ENCODE data around the gene PRTG.

The PRTG gene

GRCh38 chr15:55661428-55661827 is 81.5 kb downstream of the PRTG start:
- H3K9ac ChIP-seq (ENCODE audit: low read length) = no peak overlapping the region
- H3K79me1 ChIP-seq (replicated peaks; ENCODE audit: low read length, poor library complexity, severe bottlenecking) = peaks cover 2% of the 10 kb centered on the region
- no peak overlapping the region for H2BK120ac ChIP-seq (ENCODE audit: low read depth, low read length)
- DNase-seq = peak; percentile 44
- no peak overlapping the region for H2AFZ ChIP-seq (ENCODE audit: low read depth, low read length)
- H3K4me1 ChIP-seq (ENCODE audit: control insufficient read depth, insufficient read depth, low read depth, low read length) = no peaks in the 10 kb centered on the region
- no peak overlapping the region for H2BK5ac ChIP-seq (ENCODE audit: low read depth, low read length, poor library complexity, severe bottlenecking)
- H3K36me3 ChIP-seq (ENCODE audit: control insufficient read depth in 1 of 2, insufficient read depth in 2 of 2, low read depth in 1 of 2, low read length in 2 of 2) = no peaks in the 10 kb centered on the region
- H3K4me2 ChIP-seq (ENCODE audit: low read length, poor library complexity, severe bottlenecking) = no peak overlapping the region
- no peak overlapping the region for H3K23ac ChIP-seq (ENCODE audit: low read length in 2 of 2)
- H3K14ac ChIP-seq (ENCODE audit: low read length in 2 of 2) = no peak overlapping the region
- no peak overlapping the region for H3K27ac ChIP-seq (ENCODE audit: low read length, poor library complexity, severe bottlenecking)
- H2BK12ac ChIP-seq (ENCODE audit: low read length in 2 of 2) = no peak overlapping the region
- H3K27me3 ChIP-seq (ENCODE audit: control insufficient read depth in 1 of 2, insufficient read depth in 1 of 2, low read length in 2 of 2) = no peaks in the 10 kb centered on the region
- no peak overlapping the region for H3K4ac ChIP-seq (ENCODE audit: low read depth in 1 of 2, low read length in 2 of 2)
- H2AK5ac ChIP-seq (ENCODE audit: low read length, severe bottlenecking) = no peak overlapping the region
- H3K4me3 ChIP-seq (ENCODE audit: insufficient read depth in 1 of 2, low read depth in 1 of 2, low read length in 2 of 2) = no peak overlapping the region
- H4K8ac ChIP-seq (ENCODE audit: low read length) = no peak overlapping the region
- H2BK15ac ChIP-seq (ENCODE audit: low read depth, poor library complexity, severe bottlenecking) = no peak overlapping the region
- no peak overlapping the region for H4K91ac ChIP-seq (ENCODE audit: low read length)
- no peaks in the 10 kb centered on the region for H3K9me3 ChIP-seq (ENCODE audit: control insufficient read depth, low read length)
- H3K18ac ChIP-seq (ENCODE audit: low read depth in 1 of 2, low read length in 2 of 2) = no peak overlapping the region

GRCh38 chr15:55660153-55660552 is 82.8 kb downstream of the PRTG start:
- Histone ChIP-seq H3K27ac (ENCODE audit: low read length, poor library complexity, severe bottlenecking) (no peak overlapping the region), H3K4me2 (ENCODE audit: low read length, poor library complexity, severe bottlenecking) (no peak overlapping the region), H2BK12ac (ENCODE audit: low read length in 2 of 2) (no peak overlapping the region), H3K18ac (ENCODE audit: low read depth in 1 of 2, low read length in 2 of 2) (no peak overlapping the region), H3K23ac (ENCODE audit: low read length in 2 of 2) (no peak overlapping the region), H3K14ac (ENCODE audit: low read length in 2 of 2) (no peak overlapping the region), H3K36me3 (ENCODE audit: control insufficient read depth in 1 of 2, insufficient read depth in 2 of 2, low read depth in 1 of 2, low read length in 2 of 2) (no peaks in the 10 kb centered on the region), H3K4me3 (ENCODE audit: insufficient read depth in 1 of 2, low read depth in 1 of 2, low read length in 2 of 2) (no peak overlapping the region), H2BK5ac (ENCODE audit: low read depth, low read length, poor library complexity, severe bottlenecking) (no peak overlapping the region), H3K4me1 (ENCODE audit: control insufficient read depth, insufficient read depth, low read depth, low read length) (no peaks in the 10 kb centered on the region), H3K27me3 (ENCODE audit: control insufficient read depth in 1 of 2, insufficient read depth in 1 of 2, low read length in 2 of 2) (no peaks in the 10 kb centered on the region), H2BK120ac (ENCODE audit: low read depth, low read length) (no peak overlapping the region), H3K79me1 (replicated peaks; ENCODE audit: low read length, poor library complexity, severe bottlenecking) (no peaks in the 10 kb centered on the region), H4K91ac (ENCODE audit: low read length) (no peak overlapping the region), H3K9ac (ENCODE audit: low read length) (no peak overlapping the region), H4K8ac (ENCODE audit: low read length) (no peak overlapping the region), H2AK5ac (ENCODE audit: low read length, severe bottlenecking) (no peak overlapping the region), H2BK15ac (ENCODE audit: low read depth, poor library complexity, severe bottlenecking) (no peak overlapping the region), H3K9me3 (ENCODE audit: control insufficient read depth, low read length) (no peaks in the 10 kb centered on the region), H3K4ac (ENCODE audit: low read depth in 1 of 2, low read length in 2 of 2) (no peak overlapping the region), H2AFZ (ENCODE audit: low read depth, low read length) (no peak overlapping the region)
- DNase-seq = no peak
- WGBS = 90% methylated on average over 2 of the region's 5 CpGs

- Histone ChIP-seq H3K4me3 (ENCODE audit: insufficient read depth in 1 of 2, low read depth in 1 of 2, low read length in 2 of 2) (no peak overlapping the region), H3K9me3 (ENCODE audit: control insufficient read depth, low read length) (no peaks in the 10 kb centered on the region), H2BK12ac (ENCODE audit: low read length in 2 of 2) (no peak overlapping the region), H3K18ac (ENCODE audit: low read depth in 1 of 2, low read length in 2 of 2) (no peak overlapping the region), H3K79me1 (replicated peaks; ENCODE audit: low read length, poor library complexity, severe bottlenecking) (no peaks in the 10 kb centered on the region), H3K36me3 (ENCODE audit: control insufficient read depth in 1 of 2, insufficient read depth in 2 of 2, low read depth in 1 of 2, low read length in 2 of 2) (no peaks in the 10 kb centered on the region), H3K27ac (ENCODE audit: low read length, poor library complexity, severe bottlenecking) (no peak overlapping the region), H2AK5ac (ENCODE audit: low read length, severe bottlenecking) (no peak overlapping the region), H2BK15ac (ENCODE audit: low read depth, poor library complexity, severe bottlenecking) (no peak overlapping the region), H3K27me3 (ENCODE audit: control insufficient read depth in 1 of 2, insufficient read depth in 1 of 2, low read length in 2 of 2) (no peaks in the 10 kb centered on the region), H4K8ac (ENCODE audit: low read length) (no peak overlapping the region), H3K4me1 (ENCODE audit: control insufficient read depth, insufficient read depth, low read depth, low read length) (no peaks in the 10 kb centered on the region), H2AFZ (ENCODE audit: low read depth, low read length) (no peak overlapping the region), H2BK5ac (ENCODE audit: low read depth, low read length, poor library complexity, severe bottlenecking) (no peak overlapping the region), H3K4me2 (ENCODE audit: low read length, poor library complexity, severe bottlenecking) (no peak overlapping the region), H4K91ac (ENCODE audit: low read length) (no peak overlapping the region), H2BK120ac (ENCODE audit: low read depth, low read length) (no peak overlapping the region), H3K14ac (ENCODE audit: low read length in 2 of 2) (no peak overlapping the region), H3K23ac (ENCODE audit: low read length in 2 of 2) (no peak overlapping the region), H3K4ac (ENCODE audit: low read depth in 1 of 2, low read length in 2 of 2) (no peak overlapping the region), H3K9ac (ENCODE audit: low read length) (no peak overlapping the region)
- 95% methylated on average over 11 of the region's 11 CpGs for WGBS
- no peak for DNase-seq
Observed at GRCh38 chr15:55659481-55659880, 83.5 kb downstream of the PRTG start.

- Histone ChIP-seq H3K18ac (ENCODE audit: low read depth in 1 of 2, low read length in 2 of 2) (no peak overlapping the region), H3K4me1 (ENCODE audit: control insufficient read depth, insufficient read depth, low read depth, low read length) (no peaks in the 10 kb centered on the region), H3K9me3 (ENCODE audit: control insufficient read depth, low read length) (no peaks in the 10 kb centered on the region), H2BK120ac (ENCODE audit: low read depth, low read length) (no peak overlapping the region), H2BK12ac (ENCODE audit: low read length in 2 of 2) (no peak overlapping the region), H3K36me3 (ENCODE audit: control insufficient read depth in 1 of 2, insufficient read depth in 2 of 2, low read depth in 1 of 2, low read length in 2 of 2) (no peaks in the 10 kb centered on the region), H3K4me3 (ENCODE audit: insufficient read depth in 1 of 2, low read depth in 1 of 2, low read length in 2 of 2) (no peak overlapping the region), H2BK15ac (ENCODE audit: low read depth, poor library complexity, severe bottlenecking) (no peak overlapping the region), H3K4ac (ENCODE audit: low read depth in 1 of 2, low read length in 2 of 2) (no peak overlapping the region), H2AFZ (ENCODE audit: low read depth, low read length) (no peak overlapping the region), H2AK5ac (ENCODE audit: low read length, severe bottlenecking) (no peak overlapping the region), H3K4me2 (ENCODE audit: low read length, poor library complexity, severe bottlenecking) (no peak overlapping the region), H3K79me1 (replicated peaks; ENCODE audit: low read length, poor library complexity, severe bottlenecking) (no peaks in the 10 kb centered on the region), H3K27me3 (ENCODE audit: control insufficient read depth in 1 of 2, insufficient read depth in 1 of 2, low read length in 2 of 2) (no peaks in the 10 kb centered on the region), H3K14ac (ENCODE audit: low read length in 2 of 2) (peak overlapping the region in 1 of 2 experiments; percentile 26), H2BK5ac (ENCODE audit: low read depth, low read length, poor library complexity, severe bottlenecking) (no peak overlapping the region), H4K91ac (ENCODE audit: low read length) (no peak overlapping the region), H3K9ac (ENCODE audit: low read length) (no peak overlapping the region), H4K8ac (ENCODE audit: low read length) (no peak overlapping the region), H3K27ac (ENCODE audit: low read length, poor library complexity, severe bottlenecking) (no peak overlapping the region), H3K23ac (ENCODE audit: low read length in 2 of 2) (no peak overlapping the region)
- no peak for DNase-seq
- WGBS = 82% methylated on average over 1 of the region's 1 CpG
Observed at GRCh38 chr15:55658886-55659285, 84.1 kb downstream of the PRTG start.

Measured in mesenchymal stem cell (in vitro differentiated cells and primary cell).